HFFc6 (cell line): ENCODE results near the gene COTL1. TPM values are rescaled to one million over a fixed set of nuclear protein-coding genes. Genes with fewer than 3 reads are reported as not detected.
A peak's percentile ranks its signal among the peaks of the same experiment; 100 is the strongest.
"Not testable (repeated sequence)": the region's sequence is repeated elsewhere in the genome, so short reads cannot be mapped to it uniquely, and the experiment has no call there.

Experiments used
- DNase-seq: peaks from one replicate; pipeline ENCODE4 v3.0.0-alpha.2; 2018
- H3K27ac Mint-ChIP-seq: 2 replicates; pipeline ENCODE4 v1.8.0; 2020; ENCODE audit warnings: mild to moderate bottlenecking, mixed read lengths
- H3K27me3 Mint-ChIP-seq: 2 replicates; pipeline ENCODE4 v1.8.0; 2021; ENCODE audit warnings: mild to moderate bottlenecking, moderate library complexity, mixed read lengths; ENCODE audit not compliant: insufficient read depth
- H3K36me3 Mint-ChIP-seq: 2 replicates; pipeline ENCODE4 v1.8.0; 2021; ENCODE audit warnings: low read depth, mixed read lengths
- H3K4me1 Mint-ChIP-seq: 2 replicates; pipeline ENCODE4 v1.8.0; 2020; ENCODE audit warnings: low read depth, mixed read lengths
- H3K4me3 Mint-ChIP-seq: 2 replicates; pipeline ENCODE4 v1.8.0; 2020; ENCODE audit warnings: mild to moderate bottlenecking, moderate library complexity, mixed read lengths
- H3K9me3 Mint-ChIP-seq: 2 replicates; pipeline ENCODE4 v1.8.0; 2020; ENCODE audit warnings: mild to moderate bottlenecking, mixed read lengths
- total RNA-seq, 6 experiments: library from RNA; stranded (reverse); fragmentation: NEBNext Ultra II Directional; extraction: Animal tissue kit (Norgen Biotek cat#: 25700); gene quantifications; 2 replicates in 1 of 6; 3 replicates in 5 of 6; pipeline ENCODE4 v1.2.3, GENCODE V29; 2021
- TF ChIP-seq, protein P1 (sequence below): fragments of 200-600 bp; sonication (generic); IDR thresholded peaks from 2 replicates; pipeline ENCODE4 v1.5.0; 2021; ENCODE audit warnings: antibody characterized with exemption, mild to moderate bottlenecking

The COTL1 gene
- total RNA-seq, 6 experiments from 2014 or later: 580 to 681 (median 632) TPM

GRCh38 chr16:84527532-84528269 is 90.2 kb downstream of the COTL1 start:
- H3K4me3 Mint-ChIP-seq: peak overlapping the region; percentile 63; the same call in 1 of the 2 replicates
- peaks cover 18% of the 10 kb centered on the region for H3K9me3 Mint-ChIP-seq
- peaks cover 17% of the 10 kb centered on the region for H3K36me3 Mint-ChIP-seq
- TF ChIP-seq, protein P1, sequence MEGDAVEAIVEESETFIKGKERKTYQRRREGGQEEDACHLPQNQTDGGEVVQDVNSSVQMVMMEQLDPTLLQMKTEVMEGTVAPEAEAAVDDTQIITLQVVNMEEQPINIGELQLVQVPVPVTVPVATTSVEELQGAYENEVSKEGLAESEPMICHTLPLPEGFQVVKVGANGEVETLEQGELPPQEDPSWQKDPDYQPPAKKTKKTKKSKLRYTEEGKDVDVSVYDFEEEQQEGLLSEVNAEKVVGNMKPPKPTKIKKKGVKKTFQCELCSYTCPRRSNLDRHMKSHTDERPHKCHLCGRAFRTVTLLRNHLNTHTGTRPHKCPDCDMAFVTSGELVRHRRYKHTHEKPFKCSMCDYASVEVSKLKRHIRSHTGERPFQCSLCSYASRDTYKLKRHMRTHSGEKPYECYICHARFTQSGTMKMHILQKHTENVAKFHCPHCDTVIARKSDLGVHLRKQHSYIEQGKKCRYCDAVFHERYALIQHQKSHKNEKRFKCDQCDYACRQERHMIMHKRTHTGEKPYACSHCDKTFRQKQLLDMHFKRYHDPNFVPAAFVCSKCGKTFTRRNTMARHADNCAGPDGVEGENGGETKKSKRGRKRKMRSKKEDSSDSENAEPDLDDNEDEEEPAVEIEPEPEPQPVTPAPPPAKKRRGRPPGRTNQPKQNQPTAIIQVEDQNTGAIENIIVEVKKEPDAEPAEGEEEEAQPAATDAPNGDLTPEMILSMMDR: no peak
- peaks cover 4% of the 10 kb centered on the region for H3K27me3 Mint-ChIP-seq
- no peak for DNase-seq
- peak overlapping the region; percentile 80; the same call in 1 of the 2 replicates for H3K27ac Mint-ChIP-seq
- peaks cover 38% of the 10 kb centered on the region for H3K4me1 Mint-ChIP-seq

DNA sequence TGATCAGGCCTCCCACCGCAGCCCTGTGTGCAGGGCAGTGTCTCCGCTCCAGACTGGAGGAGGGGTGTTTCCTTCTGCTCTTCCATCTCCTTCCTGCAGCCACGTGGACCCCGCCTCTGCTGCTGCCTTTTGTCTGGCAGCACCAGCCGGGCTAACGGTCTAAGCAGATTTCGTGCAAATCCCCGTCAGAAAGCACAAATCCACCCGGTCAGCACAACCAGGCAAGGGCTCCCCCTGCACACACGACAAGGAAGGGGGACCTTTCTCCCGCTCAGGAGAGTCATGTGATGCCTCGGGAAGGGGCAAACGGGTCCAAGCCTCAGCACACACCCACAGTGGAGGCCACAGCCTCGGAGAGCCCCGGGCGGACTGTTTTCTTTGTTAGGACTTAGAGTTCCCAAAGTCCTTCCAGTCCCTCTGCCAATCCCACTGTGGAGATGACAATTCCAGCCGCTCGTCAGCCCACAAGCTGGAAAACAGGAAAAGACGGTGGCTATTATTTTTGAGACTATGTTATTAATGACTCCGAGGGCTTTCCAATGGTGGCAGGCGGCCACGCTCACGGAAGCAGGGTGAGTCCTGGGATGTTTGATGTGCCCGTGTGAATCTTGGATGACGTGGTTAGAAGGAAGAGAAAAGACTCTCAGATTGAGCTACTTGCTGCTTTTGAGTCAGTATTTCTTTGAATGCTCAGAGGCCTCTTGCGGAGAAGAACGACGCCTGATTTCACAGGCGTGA is 90.9 kb downstream of the COTL1 start:
- peaks cover 17% of the 10 kb centered on the region for H3K36me3 Mint-ChIP-seq
- H3K27me3 Mint-ChIP-seq: peaks cover 4% of the 10 kb centered on the region
- TF ChIP-seq, protein P1: no peak
- DNase-seq: no peak
- peak overlapping the region; percentile 80; the same call in 1 of the 2 replicates for H3K27ac Mint-ChIP-seq
- H3K4me1 Mint-ChIP-seq: peaks cover 31% of the 10 kb centered on the region
- H3K4me3 Mint-ChIP-seq: peak overlapping the region; percentile 63; the same call in 1 of the 2 replicates
- H3K9me3 Mint-ChIP-seq: peaks cover 18% of the 10 kb centered on the region

DNA sequence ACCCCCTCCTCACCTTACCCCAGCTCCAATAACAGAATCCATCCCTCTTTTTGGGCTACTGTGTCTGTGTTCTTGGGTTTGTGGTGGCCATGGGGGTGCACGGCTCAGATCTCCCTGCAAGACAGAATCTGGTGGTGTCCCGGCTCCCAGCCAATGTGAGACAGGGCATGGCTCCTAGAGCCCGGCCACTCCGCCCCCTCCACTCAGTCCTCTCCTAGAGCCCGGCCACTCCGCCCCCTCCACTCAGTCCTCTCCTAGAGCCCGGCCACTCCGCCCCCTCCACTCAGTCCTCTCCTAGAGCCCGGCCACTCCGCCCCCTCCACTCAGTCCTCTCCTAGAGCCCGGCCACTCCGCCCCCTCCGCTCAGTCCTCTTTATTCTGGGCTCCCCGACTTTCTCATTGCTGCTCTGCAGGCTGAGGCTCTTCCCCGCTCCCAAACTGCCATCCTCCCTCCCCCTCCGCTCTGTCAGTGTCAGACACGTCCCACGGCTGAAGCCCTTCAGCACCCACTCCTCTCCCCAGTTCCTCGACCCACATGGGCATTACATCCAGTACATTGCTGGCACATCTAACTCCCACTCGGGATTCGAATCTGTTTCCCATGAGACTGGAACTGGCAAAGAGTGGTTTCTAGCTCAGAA is 92.8 kb downstream of the COTL1 start:
- not testable (repeated sequence) for H3K27ac Mint-ChIP-seq, DNase-seq, H3K4me3 Mint-ChIP-seq, H3K27me3 Mint-ChIP-seq
- Mint-ChIP-seq H3K9me3 (peaks cover 12% of the 10 kb centered on the region), H3K36me3 (peaks cover 11% of the 10 kb centered on the region), H3K4me1 (peaks cover 16% of the 10 kb centered on the region)

DNA sequence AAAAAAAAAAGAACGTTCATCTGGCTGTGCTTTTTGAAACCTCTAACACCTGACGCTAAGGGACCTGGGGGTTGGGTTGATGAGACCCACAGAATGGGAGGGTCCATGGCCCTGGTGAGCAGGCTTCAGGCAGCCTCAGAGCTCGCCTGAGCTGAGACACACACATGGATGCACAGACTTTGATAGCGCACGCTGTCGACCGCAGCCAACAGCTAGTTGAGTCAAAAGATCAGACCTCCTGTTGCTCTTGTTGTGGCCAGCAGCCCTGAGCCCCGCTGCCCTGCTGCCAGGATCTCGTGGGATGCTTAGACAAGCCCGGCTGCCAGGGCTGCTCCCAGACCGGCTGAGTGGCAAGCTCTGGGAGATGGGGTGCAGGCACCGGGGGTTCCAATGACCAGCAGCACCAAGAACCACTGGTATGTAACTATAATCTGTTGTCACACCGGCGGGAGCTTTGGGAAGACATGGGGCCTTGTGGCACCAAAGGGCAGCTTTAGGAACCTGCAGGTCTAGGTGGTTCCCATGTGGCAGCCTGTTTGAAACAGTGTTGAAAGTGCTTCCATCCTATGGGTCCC is 93.4 kb downstream of the COTL1 start:
- no peak overlapping the region for H3K4me3 Mint-ChIP-seq
- peaks cover 16% of the 10 kb centered on the region for H3K4me1 Mint-ChIP-seq
- peaks cover 1% of the 10 kb centered on the region for H3K27me3 Mint-ChIP-seq
- TF ChIP-seq, protein P1: no peak
- no peak overlapping the region for H3K27ac Mint-ChIP-seq
- peaks cover 6% of the 10 kb centered on the region for H3K9me3 Mint-ChIP-seq
- peaks cover 5% of the 10 kb centered on the region for H3K36me3 Mint-ChIP-seq
- DNase-seq: no peak

DNA sequence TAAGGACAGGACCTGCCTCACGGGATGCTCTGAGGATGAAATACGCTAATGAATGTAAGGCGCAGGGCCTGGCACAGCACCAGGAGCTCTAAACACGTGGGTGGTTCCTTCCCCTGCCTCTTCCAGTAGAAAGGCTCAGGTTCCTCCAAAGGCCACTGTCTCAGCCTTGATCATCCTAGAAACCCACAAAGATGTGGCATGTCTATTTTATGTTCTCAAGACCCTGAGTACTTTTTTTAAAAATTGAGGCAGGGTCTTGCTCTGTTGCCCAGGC is 96.4 kb downstream of the COTL1 start:
- Mint-ChIP-seq H3K27ac (no peak overlapping the region), H3K27me3 (peaks cover 3% of the 10 kb centered on the region), H3K36me3 (no peaks in the 10 kb centered on the region; the same call in none of the 2 replicates), H3K4me1 (peaks cover 18% of the 10 kb centered on the region), H3K9me3 (no peaks in the 10 kb centered on the region; the same call in 1 of the 2 replicates), H3K4me3 (no peak overlapping the region)
- no peak for DNase-seq
- TF ChIP-seq, protein P1: no peak
